Testis (tissue), 5 donors: Measurements from ENCODE around the gene PTPN11. TPM values are rescaled to one million over a fixed set of nuclear protein-coding genes. Genes with fewer than 3 reads are reported as not detected.

Experiments
- DNase-seq: peaks from one replicate; pipeline ENCODE4 v3.0.0-alpha.2; 2019
- H3K27ac ChIP-seq, 2 donors: fragments of 200-600 bp; sonication (generic); one replicate each; pipeline ENCODE4 v1.5.1; 2019
- H3K27me3 ChIP-seq: fragments of 200-600 bp; sonication (generic); one replicate; pipeline ENCODE4 v1.5.1; 2019
- H3K36me3 ChIP-seq: fragments of 200-600 bp; sonication (generic); one replicate; pipeline ENCODE4 v1.5.1; 2017; ENCODE audit warnings: low read depth; ENCODE audit errors: missing control alignments
- H3K4me1 ChIP-seq: fragments of 200-600 bp; sonication (generic); one replicate; pipeline ENCODE4 v1.5.1; 2019
- H3K4me3 ChIP-seq, 2 donors: fragments of 200-600 bp; sonication (generic); one replicate each; pipeline ENCODE4 v1.5.1; 2017 to 2019
- H3K9me3 ChIP-seq: fragments of 200-600 bp; sonication (generic); one replicate; pipeline ENCODE4 v1.5.1; 2017
- POLR2A ChIP-seq: fragments of 450-650 bp; IDR thresholded peaks from one replicate; pipeline ENCODE4 v1.6.1; 2017; ENCODE audit warnings: antibody characterized with exemption, mild to moderate bottlenecking, moderate library complexity
- WGBS, 2 donors: methylation state at CpG; one replicate each; pipeline ENCODE4 v1.1.5; 2018; 5-methylcytosine and 5-hydroxymethylcytosine counted together
- intact Hi-C: fragments of 100-400 bp; cut with DNase I; formaldehyde crosslinking; loops from one replicate; pipeline ENCODE4 v1.15.1; 2023; ENCODE audit warnings: low total_unique reads
- long read RNA-seq, 2 donors: transcript quantifications; one replicate each; lab custom pipeline, GENCODE V29; 2026
- polyA plus RNA-seq: library from polyadenylated mRNA; stranded (reverse); fragments of 350-450 nt; fragmentation: Illumina TruSeq; extraction: RNeasy Lipid Tissue Mini Kit (QIAGEN cat#74804); gene quantifications from one replicate; pipeline ENCODE4 v1.2.3, GENCODE V29; 2014; ENCODE audit warnings: low read depth, low replicate concordance; ENCODE audit not compliant: insufficient read depth
- total RNA-seq, 2 donors: library from RNA; depleted of rRNA; stranded (reverse); fragments of >200 nt; gene quantifications; one replicate each; pipeline ENCODE4 v1.2.3, GENCODE V29; 2016
- TF ChIP-seq, protein P1 (sequence below), 3 experiments: fragments of 450-650 bp in 2 of 3; fragments of 200-600 bp in 1 of 3; sonication (generic) in 1 of 3; IDR thresholded peaks; one replicate each; pipeline ENCODE4 v1.5.1; 2016 to 2019; ENCODE audit warnings: antibody characterized with exemption in 3 of 3, mild to moderate bottlenecking in 2 of 3, moderate library complexity in 1 of 3

The PTPN11 gene
- total RNA-seq (10 to 100 TPM; 49.4 to 53.0 TPM), polyA plus RNA-seq (32.0 TPM)
- long read RNA-seq, donor 1, full-length matches to known transcripts = 10 of 16 reads
- long read RNA-seq, donor 1, partial matches to known transcripts = 6 of 16 reads
- long read RNA-seq, donor 1, other reads (novel, unspliced or antisense) = 0 of 16 reads
- long read RNA-seq, donor 2, full-length matches to known transcripts = 3 of 8 reads
- long read RNA-seq, donor 2, partial matches to known transcripts = 5 of 8 reads
- long read RNA-seq, donor 2, other reads (novel, unspliced or antisense) = 0 of 8 reads

GRCh38 chr12:112418608-112419296 is at the start of gene PTPN11:
PTPN11 (plus strand) TSS chr12:112418947; CDS start chr12:112419112, 165 bp downstream.
- 0 to 1% methylated on average over 24 to 63 of the region's 89 CpGs for WGBS, 2 donors
- Histone ChIP-seq H3K36me3 (no peaks in the 10 kb centered on the region), H3K27ac (peak within 1 kb of the TSS; percentile 92 to 96), H3K4me1 (peaks cover 38% of the 10 kb centered on the region), H3K27me3 (no peaks in the 10 kb centered on the region), H3K4me3 (peak within 1 kb of the TSS; percentile 98 to 99), H3K9me3 (no peaks in the 10 kb centered on the region)
- intact Hi-C loops = no loop called here
- peak; percentile 91 for DNase-seq
- TF ChIP-seq, protein P1, sequence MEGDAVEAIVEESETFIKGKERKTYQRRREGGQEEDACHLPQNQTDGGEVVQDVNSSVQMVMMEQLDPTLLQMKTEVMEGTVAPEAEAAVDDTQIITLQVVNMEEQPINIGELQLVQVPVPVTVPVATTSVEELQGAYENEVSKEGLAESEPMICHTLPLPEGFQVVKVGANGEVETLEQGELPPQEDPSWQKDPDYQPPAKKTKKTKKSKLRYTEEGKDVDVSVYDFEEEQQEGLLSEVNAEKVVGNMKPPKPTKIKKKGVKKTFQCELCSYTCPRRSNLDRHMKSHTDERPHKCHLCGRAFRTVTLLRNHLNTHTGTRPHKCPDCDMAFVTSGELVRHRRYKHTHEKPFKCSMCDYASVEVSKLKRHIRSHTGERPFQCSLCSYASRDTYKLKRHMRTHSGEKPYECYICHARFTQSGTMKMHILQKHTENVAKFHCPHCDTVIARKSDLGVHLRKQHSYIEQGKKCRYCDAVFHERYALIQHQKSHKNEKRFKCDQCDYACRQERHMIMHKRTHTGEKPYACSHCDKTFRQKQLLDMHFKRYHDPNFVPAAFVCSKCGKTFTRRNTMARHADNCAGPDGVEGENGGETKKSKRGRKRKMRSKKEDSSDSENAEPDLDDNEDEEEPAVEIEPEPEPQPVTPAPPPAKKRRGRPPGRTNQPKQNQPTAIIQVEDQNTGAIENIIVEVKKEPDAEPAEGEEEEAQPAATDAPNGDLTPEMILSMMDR (IDR thresholded peaks at IDR 0.05) = peak; percentile 21 to 31 (median 25)
- TF ChIP-seq POLR2A = peak; percentile 21

DNA sequence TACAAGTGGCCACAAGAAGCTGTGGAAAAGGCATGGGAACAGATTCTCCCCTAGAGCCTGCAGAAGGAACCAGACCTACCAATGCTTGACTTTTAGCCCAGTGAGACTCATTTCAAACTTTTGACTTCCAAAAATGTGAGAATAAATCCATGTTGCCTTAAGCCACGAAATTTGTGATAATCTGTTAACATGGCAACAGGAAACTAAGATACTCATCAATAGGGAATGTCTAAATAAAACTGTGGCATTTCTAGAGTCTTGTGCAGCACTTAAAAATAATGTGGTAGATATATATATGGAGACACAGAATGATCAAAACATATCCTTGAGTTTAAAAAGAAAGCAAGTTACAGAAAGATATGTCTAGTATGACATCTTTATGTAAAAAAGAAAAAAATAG is 48.5 kb upstream of the PTPN11 start:
- WGBS, 2 donors = 38% methylated on average over 1 of the region's 1 CpG
- no peaks in the 10 kb centered on the region for H3K4me1 ChIP-seq
- TF ChIP-seq, protein P1 (IDR thresholded peaks at IDR 0.05) = no peak
- no peak for TF ChIP-seq POLR2A
- H3K4me3 ChIP-seq = no peak overlapping the region
- no peaks in the 10 kb centered on the region for H3K9me3 ChIP-seq
- no peak overlapping the region for H3K27ac ChIP-seq
- intact Hi-C loops = no loop called here
- DNase-seq = no peak
- no peaks in the 10 kb centered on the region for H3K36me3 ChIP-seq
- H3K27me3 ChIP-seq = no peaks in the 10 kb centered on the region

DNA sequence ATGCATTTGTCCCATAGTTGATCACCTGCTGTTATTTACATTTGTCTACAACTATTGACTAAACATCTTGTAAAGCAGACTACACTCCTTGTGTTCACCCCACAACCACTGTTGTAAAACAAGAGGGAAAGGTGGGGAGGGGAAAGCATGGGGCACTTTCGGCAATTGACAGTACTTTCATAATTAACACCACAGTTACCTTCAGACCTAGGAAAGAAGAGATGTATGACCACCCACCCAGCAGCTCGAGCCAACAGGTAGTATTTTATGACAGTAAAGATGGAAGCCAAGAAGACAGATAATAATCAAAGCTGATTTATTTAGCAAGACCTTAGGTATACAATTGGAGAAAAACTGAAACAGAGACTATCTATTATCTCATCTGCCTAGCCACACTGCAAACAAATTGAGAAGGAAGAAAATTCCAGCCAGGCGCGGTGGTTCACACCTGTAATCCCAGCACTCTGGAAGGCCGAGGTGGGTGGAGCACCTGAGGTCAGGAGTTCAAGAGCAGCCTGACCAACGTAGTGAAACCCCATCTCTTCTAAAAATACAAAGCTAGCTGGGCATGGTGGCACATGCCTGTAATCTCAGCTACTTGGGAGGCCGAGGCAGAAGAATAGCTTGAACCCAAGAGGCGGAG is 47.8 kb upstream of the PTPN11 start:
- no peak for DNase-seq
- Histone ChIP-seq H3K27ac (no peak overlapping the region), H3K27me3 (no peaks in the 10 kb centered on the region), H3K4me3 (no peak overlapping the region), H3K9me3 (no peaks in the 10 kb centered on the region), H3K4me1 (no peaks in the 10 kb centered on the region), H3K36me3 (no peaks in the 10 kb centered on the region)
- TF ChIP-seq POLR2A = no peak
- TF ChIP-seq, protein P1 (IDR thresholded peaks at IDR 0.05) = no peak
- intact Hi-C loops = no loop called here
- 84% methylated on average over 8 of the region's 8 CpGs for whole genome bisulfite sequencing, 2 donors

- Histone ChIP-seq H3K27ac (no peak overlapping the region), H3K4me3 (no peak overlapping the region), H3K4me1 (no peaks in the 10 kb centered on the region), H3K36me3 (no peaks in the 10 kb centered on the region), H3K27me3 (no peaks in the 10 kb centered on the region), H3K9me3 (no peaks in the 10 kb centered on the region)
- 80 to 87% methylated on average over 3 of the region's 3 CpGs for WGBS, 2 donors
- no peak for DNase-seq
- intact Hi-C loops = no loop called here
- TF ChIP-seq, protein P1 (IDR thresholded peaks at IDR 0.05) = no peak
- no peak for TF ChIP-seq POLR2A
These were observed 44.5 kb upstream of the PTPN11 start for GRCh38 chr12:112374166-112374740.
